GM19324 (cell line): ENCODE results near the gene CACNA1A.

Experiments used
- ATAC-seq: cut with Tn5 transposase; IDR thresholded peaks from one replicate; pipeline ENCODE4 v1.9.1; 2021; ENCODE audit warnings: mild to moderate bottlenecking, moderate library complexity; ENCODE audit not compliant: unreplicated experiment, low FRiP score

The CACNA1A gene

DNA sequence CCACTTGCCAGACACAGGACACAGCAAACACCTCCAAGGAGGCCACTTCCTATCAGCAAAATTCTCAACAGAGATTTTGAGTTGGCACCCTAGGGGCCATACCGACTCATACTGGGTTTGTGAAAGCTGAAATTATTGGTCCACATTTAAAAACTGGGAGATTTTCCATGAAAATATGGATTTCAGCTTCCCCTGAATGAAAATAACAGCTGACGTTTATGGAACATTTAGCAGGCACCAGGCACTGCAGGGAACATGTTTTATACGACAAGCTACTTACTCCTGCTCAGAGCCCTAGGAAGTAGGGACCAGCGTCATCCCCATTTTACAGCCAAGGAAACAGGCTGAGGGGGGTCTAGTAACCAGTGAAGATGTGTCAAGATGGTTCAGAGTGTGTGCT, 186.8 kb downstream of the CACNA1A start:
- no peak for ATAC-seq

DNA sequence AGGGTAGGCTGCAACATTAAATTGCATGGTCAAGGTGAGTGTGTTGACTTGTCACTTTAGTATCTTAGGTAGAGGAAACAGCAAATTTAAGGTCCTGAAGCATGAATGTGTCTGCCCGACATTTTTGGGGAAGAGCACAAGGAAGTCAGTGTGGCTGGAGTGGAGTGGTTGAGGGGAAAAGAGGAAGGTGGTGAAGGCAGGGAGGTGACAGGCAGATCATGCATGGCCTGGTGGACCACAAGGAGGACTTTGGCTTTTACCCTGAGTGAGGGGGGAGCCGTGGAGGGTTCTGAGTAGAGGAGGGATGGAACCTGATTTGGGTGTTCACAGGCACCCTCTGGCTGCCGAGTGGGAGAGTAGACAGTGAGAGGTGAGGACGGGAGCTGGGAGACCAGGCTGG, 188.1 kb downstream of the CACNA1A start:
- ATAC-seq, result no peak

DNA sequence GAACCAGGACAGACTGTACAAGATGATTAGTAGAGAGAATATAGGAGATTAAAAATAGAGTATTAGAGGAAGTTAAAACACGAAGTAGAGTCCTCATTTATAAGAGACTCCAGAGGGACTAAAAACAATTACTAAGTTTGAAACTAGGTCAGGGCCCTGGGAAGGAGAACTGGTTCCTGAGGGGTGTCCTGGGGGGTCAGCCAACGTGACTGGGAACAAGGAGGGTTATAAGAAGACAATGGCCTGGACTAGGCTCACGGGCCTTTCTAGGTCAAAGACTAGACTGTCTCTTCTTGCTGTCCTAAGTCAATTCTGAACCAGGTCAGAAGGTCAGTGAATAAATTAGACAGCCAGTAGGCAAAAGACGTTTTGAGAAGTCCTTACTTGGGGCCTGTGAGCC, 190.8 kb downstream of the CACNA1A start:
- no peak for ATAC-seq

DNA sequence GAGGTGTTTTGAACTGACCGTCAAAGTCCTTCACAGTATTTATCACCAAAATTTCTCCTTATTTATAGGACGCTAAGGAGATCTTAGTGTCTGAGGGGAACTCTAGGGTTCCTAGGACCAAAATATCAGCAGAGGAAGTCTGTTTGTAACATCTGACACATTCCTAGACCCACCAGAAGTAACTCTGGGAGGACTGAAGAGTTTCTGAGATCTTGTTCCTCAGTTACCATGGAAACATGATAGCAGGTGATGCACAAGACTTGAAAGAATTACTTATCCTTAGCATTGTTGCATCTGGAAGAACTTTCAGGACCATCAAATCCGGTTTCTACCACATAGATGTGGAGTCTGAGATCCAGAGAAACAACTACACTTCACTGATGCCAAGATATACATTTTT, 191.5 kb downstream of the CACNA1A start:
- ATAC-seq, result no peak

- ATAC-seq, result no peak
Measured at GRCh38 chr19:13313875-13314274, 192.4 kb downstream of the CACNA1A start.

GRCh38 chr19:13309864-13310263, 196.4 kb downstream of the CACNA1A start:
- ATAC-seq, result no peak

- no peak for ATAC-seq
Measured at GRCh38 chr19:13303381-13304129, 202.7 kb downstream of the CACNA1A start.

DNA sequence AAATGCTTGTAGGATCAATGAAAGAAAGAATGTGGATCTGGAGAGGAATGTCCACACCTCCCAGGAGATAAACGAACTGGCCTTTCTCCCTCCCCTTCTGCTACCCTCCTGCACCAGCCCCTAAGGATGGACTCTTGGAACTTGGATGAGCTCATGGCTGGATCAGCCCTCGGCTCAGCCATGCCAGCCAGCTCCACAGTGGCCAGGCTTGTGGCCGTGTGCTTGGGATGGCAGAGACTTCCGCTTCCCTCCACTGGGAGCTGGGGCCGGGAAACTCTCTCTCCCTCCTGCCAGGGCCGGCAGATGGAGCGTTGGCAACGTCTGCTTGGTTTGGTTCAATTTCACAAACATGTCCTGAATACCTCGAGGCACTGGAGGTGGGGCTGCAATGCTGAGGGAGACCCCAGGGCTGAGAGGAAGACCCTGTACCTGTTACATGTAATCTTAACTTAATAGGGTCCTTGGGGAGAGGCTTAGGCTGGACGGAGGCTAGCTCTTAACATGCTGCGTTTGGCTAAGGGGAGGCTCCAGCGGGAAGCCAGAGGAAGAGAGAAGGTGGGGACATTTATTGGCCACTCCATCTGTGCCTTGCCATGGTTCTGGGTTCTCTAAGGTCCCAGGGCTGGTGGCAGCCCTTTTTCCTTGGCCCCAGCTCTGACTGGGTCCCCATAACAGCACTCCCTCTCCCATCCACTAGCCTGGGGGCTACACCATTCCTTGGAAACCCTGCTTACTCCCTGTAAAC, 203.6 kb downstream of the CACNA1A start:
- no peak for ATAC-seq

DNA sequence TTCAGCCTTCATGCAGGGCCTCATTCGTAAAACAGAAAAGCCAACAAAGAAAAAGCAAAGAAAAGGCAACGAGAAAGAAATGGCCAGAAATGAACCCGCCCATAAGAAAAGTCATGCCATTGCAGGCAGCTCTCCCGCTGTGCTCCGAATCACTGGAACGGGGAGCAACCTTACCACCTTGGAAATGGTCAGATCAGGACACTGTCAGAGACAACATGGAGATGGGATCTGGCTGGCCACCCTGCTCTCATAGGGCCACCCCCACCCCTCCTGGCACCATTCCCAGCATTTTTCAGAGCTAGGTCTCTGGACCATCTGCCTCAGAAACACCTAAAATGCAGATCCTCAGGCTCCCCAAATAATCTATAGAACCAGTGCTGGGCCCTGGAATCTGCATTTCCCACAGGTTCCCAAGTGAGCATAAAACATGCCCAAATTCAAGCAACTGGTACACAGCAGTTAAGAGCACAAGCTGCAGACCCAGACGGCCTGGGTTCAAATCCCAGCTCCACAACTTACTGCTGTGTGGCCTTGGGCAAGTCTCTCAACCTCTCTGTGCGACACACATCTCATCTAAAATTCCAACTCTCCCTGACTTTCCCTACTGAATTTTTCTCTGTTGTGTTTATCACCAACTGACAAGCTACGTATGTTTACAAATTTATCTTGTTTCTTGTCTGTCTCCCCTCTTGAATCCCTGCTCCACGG, 204.5 kb downstream of the CACNA1A start:
- ATAC-seq, result no peak

DNA sequence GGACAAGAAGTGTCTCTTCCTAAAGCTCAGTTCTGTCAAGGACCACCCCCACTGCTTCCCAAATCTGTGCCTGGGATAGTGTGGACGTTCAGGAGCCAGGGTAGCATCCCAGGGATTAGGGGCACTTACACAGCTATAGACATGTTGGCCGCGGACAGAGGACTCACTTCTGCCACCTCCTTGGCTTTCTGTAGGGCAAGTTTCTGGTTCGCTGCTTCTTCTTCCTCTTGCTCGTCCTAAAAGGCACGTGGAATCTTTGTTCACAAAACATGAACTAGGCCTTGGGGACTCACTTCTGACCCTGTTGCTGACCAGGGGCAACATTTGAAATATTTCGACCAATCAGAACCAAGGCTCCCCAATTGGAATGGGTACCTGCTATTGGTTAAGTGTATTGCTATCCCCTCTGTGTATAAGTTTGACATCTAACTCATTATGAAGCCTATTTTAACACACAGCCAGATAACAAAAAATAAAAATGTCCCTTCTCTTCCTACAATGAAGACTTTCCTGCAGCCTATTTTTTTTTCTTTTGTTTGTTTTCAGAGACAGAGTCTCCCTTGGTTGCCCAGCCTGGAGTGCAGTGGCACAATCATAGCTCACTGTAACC, 205.8 kb downstream of the CACNA1A start:
- no peak for ATAC-seq

GRCh38 chr19:13299838-13300237, 206.4 kb downstream of the CACNA1A start:
- no peak for ATAC-seq

DNA sequence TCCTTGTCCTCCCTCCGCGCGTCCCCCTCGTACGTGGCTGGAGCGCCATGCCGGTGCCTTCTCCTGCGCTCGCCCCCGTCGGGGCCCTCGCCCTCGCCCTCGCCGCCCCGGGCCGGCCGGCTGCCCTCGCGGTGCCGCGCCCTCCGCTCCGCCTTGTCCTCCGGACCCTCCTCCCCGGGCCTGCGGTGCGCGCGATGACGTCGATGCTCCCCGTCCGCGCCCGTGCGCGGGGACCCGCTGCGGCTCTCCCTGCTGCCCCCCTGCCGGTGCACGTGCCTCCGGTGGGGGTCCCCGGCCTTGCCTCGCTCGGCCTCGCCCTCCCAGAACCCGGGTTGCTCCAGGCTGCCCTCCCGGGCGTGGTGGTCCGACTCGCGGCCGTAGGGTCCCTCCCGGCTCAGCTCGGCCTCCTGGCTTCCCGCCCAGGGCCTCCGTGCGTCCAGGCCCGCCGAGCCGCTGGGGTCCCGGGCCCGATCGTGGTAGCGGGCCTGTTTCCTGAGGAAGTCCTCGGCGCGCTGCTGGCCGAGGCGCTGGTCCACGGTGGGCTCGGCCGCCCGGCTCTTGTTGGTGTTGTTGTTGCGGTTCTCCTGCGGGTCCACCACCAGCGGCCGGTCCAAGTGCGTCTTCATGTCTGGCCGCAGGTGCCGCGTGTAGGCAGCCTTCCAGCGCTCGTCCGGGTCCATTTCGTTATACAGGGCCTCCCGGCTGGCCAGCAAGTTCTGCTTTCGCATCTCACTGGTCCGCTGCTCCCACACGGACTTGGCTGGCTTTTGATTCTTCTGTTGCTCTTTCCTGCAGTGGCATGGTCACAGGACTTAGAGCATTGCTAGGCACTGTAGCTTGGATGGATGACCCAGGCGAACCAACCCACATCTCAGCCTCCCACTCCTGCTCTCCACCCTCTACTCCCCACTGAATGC, 207.5 kb downstream of the CACNA1A start:
- ATAC-seq, result no peak

GRCh38 chr19:13297023-13297422, 209.3 kb downstream of the CACNA1A start:
- ATAC-seq, result no peak

DNA sequence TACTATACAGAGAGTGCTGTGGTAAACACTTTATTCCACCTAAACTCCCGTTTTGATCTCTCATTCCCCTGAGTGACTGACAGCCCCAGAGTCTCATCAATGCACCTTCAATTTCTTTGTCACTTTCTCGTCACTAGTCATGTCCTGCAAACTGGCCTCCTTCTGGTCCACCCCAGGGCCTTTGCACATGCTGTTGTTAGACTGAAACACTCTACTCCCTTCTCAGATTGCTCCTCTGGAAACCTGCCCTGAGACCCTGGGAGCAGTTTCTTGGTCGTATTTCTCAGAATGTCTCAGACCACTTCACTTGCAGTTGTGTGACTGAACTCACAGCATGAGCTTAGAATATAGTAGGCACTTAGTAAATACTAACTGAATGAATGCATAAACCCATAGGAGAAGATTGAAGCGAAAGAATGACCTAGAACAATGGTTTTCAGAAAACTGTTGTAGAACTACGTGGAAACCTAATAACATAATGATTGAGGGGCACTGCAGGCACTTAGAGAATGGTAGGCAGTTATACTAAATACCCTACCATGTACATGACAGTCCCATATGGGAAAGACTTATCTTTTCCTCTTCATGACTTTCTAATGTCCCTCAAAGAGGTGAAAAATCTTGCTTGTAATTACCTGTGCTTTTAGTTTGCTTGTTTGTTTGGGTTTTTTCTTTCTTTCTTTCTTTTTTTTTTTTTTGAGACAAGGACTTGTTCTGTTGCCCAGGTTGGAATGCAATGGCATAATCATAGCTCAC, 211.3 kb downstream of the CACNA1A start:
- no peak for ATAC-seq

- no peak for ATAC-seq
Measured at GRCh38 chr19:13291913-13292312, 214.4 kb downstream of the CACNA1A start.

DNA sequence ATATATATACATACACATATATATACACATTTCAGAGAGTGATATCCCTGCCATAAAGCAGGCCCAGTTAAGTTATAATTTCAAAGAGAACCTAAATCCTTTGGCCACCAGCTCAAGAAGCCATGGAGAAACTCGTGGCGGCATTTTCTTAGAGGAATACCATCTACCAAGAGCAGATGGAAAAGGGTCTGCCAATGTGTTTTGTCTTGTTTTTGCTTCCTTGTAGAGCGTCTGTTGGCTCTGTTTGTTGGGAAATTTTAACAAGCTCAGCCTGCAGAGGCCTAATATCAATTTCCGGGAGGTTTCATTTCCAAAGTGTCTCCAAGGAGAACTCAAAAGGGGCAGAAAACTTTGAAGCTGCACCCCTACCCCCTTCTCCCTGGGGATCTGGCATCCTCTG, 215.5 kb downstream of the CACNA1A start:
- ATAC-seq, result no peak

GRCh38 chr19:13289295-13289694, 217.0 kb downstream of the CACNA1A start:
- ATAC-seq, result no peak

- no peak for ATAC-seq
Measured at GRCh38 chr19:13286195-13286985, 219.9 kb downstream of the CACNA1A start.
